Measurements from ENCODE around the gene SLC1A4. TPM values are rescaled to one million over a fixed set of nuclear protein-coding genes. Genes with fewer than 3 reads are reported as not detected.
A peak's percentile ranks its signal among the peaks of the same experiment; 100 is the strongest.
"Not testable (repeated sequence)": the region's sequence is repeated elsewhere in the genome, so short reads cannot be mapped to it uniquely, and the experiment has no call there.

The SLC1A4 gene
- total RNA-seq, 2 donors from 2014 or later: 3.6 to 5.2 TPM

- no peak for DNase-seq
- ATAC-seq: peak in 1 of 2 donors; percentile 32
- intact Hi-C loops (cut with DNase I): loop anchor here in 1 of 2 donors (5.0 kb wide), 1 partner anchor 54 kb away; no protein-coding TSS in a partner anchor
These were observed 1.2 kb upstream of the SLC1A4 start for GRCh38 chr2:64987956-64988419.

GRCh38 chr2:64988420-64989125, 626 bp upstream of the SLC1A4 start:
- DNase-seq (peak; percentile 63), ATAC-seq (peak; percentile 80 to 86)
- intact Hi-C loops (cut with DNase I): loop anchor here in 1 of 2 donors (5.0 kb wide), 1 partner anchor 54 kb away; no protein-coding TSS in a partner anchor

- DNase-seq (no peak), ATAC-seq (peak in 1 of 2 donors; percentile 0)
- intact Hi-C loops (cut with DNase I): loop anchor here in 1 of 2 donors (5.0 kb wide), 1 partner anchor 52 kb away; no protein-coding TSS in a partner anchor
These were observed 899 bp downstream of the SLC1A4 start for GRCh38 chr2:64989982-64990614.

GRCh38 chr2:64990876-64991275, 1.7 kb downstream of the SLC1A4 start:
- intact Hi-C loops (cut with DNase I): no loop called here
- DNase-seq (no peak), ATAC-seq (no peak)

GRCh38 chr2:64992218-64992617, 3.0 kb downstream of the SLC1A4 start:
- DNase-seq (no peak), ATAC-seq (no peak)
- intact Hi-C loops (cut with DNase I): no loop called here

- ATAC-seq (no peak), DNase-seq (no peak)
- intact Hi-C loops (cut with DNase I): no loop called here
These were observed 3.8 kb downstream of the SLC1A4 start for GRCh38 chr2:64992990-64993389.

- intact Hi-C loops (cut with DNase I): no loop called here
- ATAC-seq (no peak), DNase-seq (no peak)
These were observed 5.8 kb downstream of the SLC1A4 start for GRCh38 chr2:64995041-64995440.

- no peak for ATAC-seq
- no peak for DNase-seq
- intact Hi-C loops (cut with DNase I): no loop called here
These were observed 7.7 kb downstream of the SLC1A4 start for GRCh38 chr2:64996871-64997307.

- intact Hi-C loops (cut with DNase I): no loop called here
- ATAC-seq: peak; percentile 35 to 85
These were observed 9.5 kb downstream of the SLC1A4 start for GRCh38 chr2:64998658-64999061.

GRCh38 chr2:64999754-65000153, 10.6 kb downstream of the SLC1A4 start:
- ATAC-seq: no peak
- no peak for DNase-seq
- intact Hi-C loops (cut with DNase I): no loop called here

More at GRCh38 chr2:64998658-64999061, 9.5 kb downstream of the SLC1A4 start:
- peak; percentile 37 for DNase-seq

- intact Hi-C loops (cut with DNase I): no loop called here
- DNase-seq: no peak
- ATAC-seq: no peak
These were observed 11.4 kb downstream of the SLC1A4 start for GRCh38 chr2:65000644-65001043.

GRCh38 chr2:65003037-65003436, 13.8 kb downstream of the SLC1A4 start:
- ATAC-seq (no peak), DNase-seq (no peak)
- intact Hi-C loops (cut with DNase I): no loop called here

GRCh38 chr2:65004232-65004631, 15.0 kb downstream of the SLC1A4 start:
- DNase-seq; ATAC-seq; intact Hi-C loops (cut with DNase I): not testable (repeated sequence)

GRCh38 chr2:65013776-65014175, 24.6 kb downstream of the SLC1A4 start:
- intact Hi-C loops (cut with DNase I): no loop called here
- no peak for ATAC-seq
- DNase-seq: no peak

- intact Hi-C loops (cut with DNase I): no loop called here
- ATAC-seq (no peak), DNase-seq (no peak)
These were observed 26.5 kb downstream of the SLC1A4 start for GRCh38 chr2:65015731-65016130.

- ATAC-seq: no peak
- no peak for DNase-seq
- intact Hi-C loops (cut with DNase I): no loop called here
These were observed 27.6 kb downstream of the SLC1A4 start for GRCh38 chr2:65016789-65017188.

GRCh38 chr2:65017335-65017734, 28.1 kb downstream of the SLC1A4 start:
- peak; percentile 44 to 65 for ATAC-seq
- no peak for DNase-seq
- intact Hi-C loops (cut with DNase I): no loop called here

GRCh38 chr2:65018141-65018582, 29.0 kb downstream of the SLC1A4 start:
- DNase-seq (peak; percentile 41), ATAC-seq (peak; percentile 27 to 68)
- intact Hi-C loops (cut with DNase I): no loop called here

- intact Hi-C loops (cut with DNase I): no loop called here
These were observed 29.8 kb downstream of the SLC1A4 start for GRCh38 chr2:65019010-65019409.

GRCh38 chr2:65019675-65020195, 30.5 kb downstream of the SLC1A4 start:
- intact Hi-C loops (cut with DNase I): no loop called here
- DNase-seq (no peak), ATAC-seq (no peak)

More at GRCh38 chr2:65019010-65019409, 29.8 kb downstream of the SLC1A4 start:
- DNase-seq (no peak), ATAC-seq (no peak)

Measured in left cardiac atrium (tissue), 4 donors.